ENCODE measurements around the gene DESI2. TPM values are rescaled to one million over a fixed set of nuclear protein-coding genes. Genes with fewer than 3 reads are reported as not detected.

DESI2 gene
- total and polyA plus RNA-seq, 4 donors, result 5.7 to 14.6 (median 11.7) TPM

- TF ChIP-seq HNF4A (conservative IDR thresholded peaks at IDR 0.05) (no peak), RAD21 (IDR thresholded peaks at IDR 0.05) (no peak), HNF4G (IDR thresholded peaks at IDR 0.05) (no peak), CTCF (IDR thresholded peaks at IDR 0.05; ENCODE audit: low read depth, low read length, missing input control) (no peak), YY1 (IDR thresholded peaks at IDR 0.05) (no peak), REST (IDR thresholded peaks at IDR 0.05) (no peak)
- no peak for DNase-seq (ENCODE audit: low spot score)
- Histone ChIP-seq H3K9me3 (ENCODE audit: control insufficient read depth in 4 of 4, low read length in 3 of 4) (no peaks in the 10 kb centered on the region), H3K4me3 (ENCODE audit: low read depth in 1 of 3, low read length in 3 of 3) (no peak overlapping the region), H3K9ac (ENCODE audit: low read depth in 1 of 2, low read length in 2 of 2) (no peak overlapping the region), H3K4me1 (ENCODE audit: control insufficient read depth in 4 of 4, insufficient read depth in 4 of 4, low read length in 3 of 4) (no peaks in the 10 kb centered on the region), H3K27ac (ENCODE audit: low read depth in 1 of 2, low read length in 2 of 2) (no peak overlapping the region), H3K36me3 (ENCODE audit: control insufficient read depth in 4 of 4, insufficient read depth in 3 of 4, low read depth in 1 of 4, low read length in 3 of 4) (no peaks in the 10 kb centered on the region), H3K27me3 (ENCODE audit: control insufficient read depth in 4 of 4, insufficient read depth in 4 of 4, low read length in 3 of 4) (no peaks in the 10 kb centered on the region)
- 96% methylated on average over 14 of the region's 14 CpGs for WGBS
Measured at GRCh38 chr1:244642988-244643387, 9.9 kb upstream of the DESI2 start.

GRCh38 chr1:244645414-244645813 lies 7.5 kb upstream of the DESI2 start:
- H3K27me3 ChIP-seq (ENCODE audit: control insufficient read depth in 4 of 4, insufficient read depth in 4 of 4, low read length in 3 of 4), result no peaks in the 10 kb centered on the region
- no peak for TF ChIP-seq RAD21 (IDR thresholded peaks at IDR 0.05)
- H3K9ac ChIP-seq (ENCODE audit: low read depth in 1 of 2, low read length in 2 of 2), result no peak overlapping the region
- no peaks in the 10 kb centered on the region for H3K4me1 ChIP-seq (ENCODE audit: control insufficient read depth in 4 of 4, insufficient read depth in 4 of 4, low read length in 3 of 4)
- WGBS, result 89% methylated on average over 6 of the region's 6 CpGs
- H3K9me3 ChIP-seq (ENCODE audit: control insufficient read depth in 4 of 4, low read length in 3 of 4), result no peaks in the 10 kb centered on the region
- no peak overlapping the region for H3K4me3 ChIP-seq (ENCODE audit: low read depth in 1 of 3, low read length in 3 of 3)
- H3K27ac ChIP-seq (ENCODE audit: low read depth in 1 of 2, low read length in 2 of 2), result no peak overlapping the region
- DNase-seq (ENCODE audit: low spot score), result no peak
- no peaks in the 10 kb centered on the region for H3K36me3 ChIP-seq (ENCODE audit: control insufficient read depth in 4 of 4, insufficient read depth in 3 of 4, low read depth in 1 of 4, low read length in 3 of 4)

GRCh38 chr1:244645890-244646289 lies 7.0 kb upstream of the DESI2 start:
- no peak for DNase-seq (ENCODE audit: low spot score)
- H3K9me3 ChIP-seq (ENCODE audit: control insufficient read depth in 4 of 4, low read length in 3 of 4), result no peaks in the 10 kb centered on the region
- 81% methylated on average over 6 of the region's 6 CpGs for WGBS
- H3K4me1 ChIP-seq (ENCODE audit: control insufficient read depth in 4 of 4, insufficient read depth in 4 of 4, low read length in 3 of 4), result no peaks in the 10 kb centered on the region
- H3K4me3 ChIP-seq (ENCODE audit: low read depth in 1 of 3, low read length in 3 of 3), result no peak overlapping the region
- H3K27me3 ChIP-seq (ENCODE audit: control insufficient read depth in 4 of 4, insufficient read depth in 4 of 4, low read length in 3 of 4), result no peaks in the 10 kb centered on the region
- H3K36me3 ChIP-seq (ENCODE audit: control insufficient read depth in 4 of 4, insufficient read depth in 3 of 4, low read depth in 1 of 4, low read length in 3 of 4), result no peaks in the 10 kb centered on the region
- no peak overlapping the region for H3K9ac ChIP-seq (ENCODE audit: low read depth in 1 of 2, low read length in 2 of 2)
- no peak overlapping the region for H3K27ac ChIP-seq (ENCODE audit: low read depth in 1 of 2, low read length in 2 of 2)
- TF ChIP-seq FOXA2 (IDR thresholded peaks at IDR 0.05), result no peak
- TF ChIP-seq RAD21 (IDR thresholded peaks at IDR 0.05), result no peak
- TF ChIP-seq SP1 (IDR thresholded peaks at IDR 0.05), result no peak
- no peak for TF ChIP-seq CTCF (IDR thresholded peaks at IDR 0.05; ENCODE audit: low read depth, low read length, missing input control)
- TF ChIP-seq HNF4G (IDR thresholded peaks at IDR 0.05), result no peak
- TF ChIP-seq FOXA1 (IDR thresholded peaks at IDR 0.05), result no peak
- TF ChIP-seq NR2F2 (IDR thresholded peaks at IDR 0.05), result no peak
- TF ChIP-seq GABPA (IDR thresholded peaks at IDR 0.05 in 1 of 2, conservative IDR thresholded peaks at IDR 0.05 in 1 of 2), result no peak
- no peak for TF ChIP-seq ZBTB33 (IDR thresholded peaks at IDR 0.05)
- TF ChIP-seq REST (IDR thresholded peaks at IDR 0.05), result no peak
- no peak for TF ChIP-seq ATF3 (IDR thresholded peaks at IDR 0.05)
- TF ChIP-seq TAF1 (conservative IDR thresholded peaks at IDR 0.05), result no peak

Data from liver (tissue), 9 donors.